Measurements from ENCODE around the gene AGAP1. TPM values are rescaled to one million over a fixed set of nuclear protein-coding genes. Genes with fewer than 3 reads are reported as not detected.

AGAP1 gene
- total RNA-seq, 2 donors from 2014 or later: 16.1 to 40.1 TPM

GRCh38 chr2:235779444-235779896 lies 285.6 kb downstream of the AGAP1 start:
- Histone ChIP-seq H3K27ac (no peak overlapping the region), H3K36me3 (no peaks in the 10 kb centered on the region), H3K27me3 (replicated peaks; ENCODE audit: insufficient read depth) (no peaks in the 10 kb centered on the region), H3K9me3 (no peaks in the 10 kb centered on the region), H3K4me1 (replicated peaks) (no peaks in the 10 kb centered on the region), H3K4me3 (no peak overlapping the region)
- DNase-seq (ENCODE audit: low spot score): peak; percentile 60
- intact Hi-C loops (cut with DNase I): loop anchor here (5.0 to 10.0 kb wide), 2 partner anchors 398 to 565 kb away; no protein-coding TSS in a partner anchor
- WGBS: 39% methylated on average over 8 of the region's 8 CpGs
- TF ChIP-seq POLR2A (IDR thresholded peaks at IDR 0.05) (no peak), POLR2AphosphoS5 (IDR thresholded peaks at IDR 0.05) (no peak), CTCF (IDR thresholded peaks at IDR 0.05) (peak; percentile 19 to 82 (median 76))

- TF ChIP-seq CTCF (IDR thresholded peaks at IDR 0.05) (no peak), POLR2AphosphoS5 (IDR thresholded peaks at IDR 0.05) (no peak), POLR2A (IDR thresholded peaks at IDR 0.05) (no peak)
- no peak overlapping the region for H3K27ac ChIP-seq
- H3K27me3 ChIP-seq (replicated peaks; ENCODE audit: insufficient read depth): no peaks in the 10 kb centered on the region
- H3K36me3 ChIP-seq: no peaks in the 10 kb centered on the region
- H3K4me3 ChIP-seq: no peak overlapping the region
- DNase-seq (ENCODE audit: low spot score): no peak
- WGBS: 72% methylated on average over 4 of the region's 4 CpGs
- no peaks in the 10 kb centered on the region for H3K9me3 ChIP-seq
- intact Hi-C loops (cut with DNase I): no loop called here
- no peaks in the 10 kb centered on the region for H3K4me1 ChIP-seq (replicated peaks)
Observed at GRCh38 chr2:235780401-235780800, 286.6 kb downstream of the AGAP1 start.

- Histone ChIP-seq H3K27me3 (replicated peaks; ENCODE audit: insufficient read depth) (no peaks in the 10 kb centered on the region), H3K9me3 (no peaks in the 10 kb centered on the region), H3K27ac (no peak overlapping the region), H3K4me3 (no peak overlapping the region), H3K4me1 (replicated peaks) (no peaks in the 10 kb centered on the region), H3K36me3 (no peaks in the 10 kb centered on the region)
- intact Hi-C loops (cut with DNase I): no loop called here
- DNase-seq (ENCODE audit: low spot score): no peak
- TF ChIP-seq CTCF (IDR thresholded peaks at IDR 0.05) (no peak), POLR2AphosphoS5 (IDR thresholded peaks at IDR 0.05) (no peak), POLR2A (IDR thresholded peaks at IDR 0.05) (no peak)
- 97% methylated on average over 6 of the region's 6 CpGs for WGBS
Observed at GRCh38 chr2:235781775-235782174, 287.9 kb downstream of the AGAP1 start.

- intact Hi-C loops (cut with DNase I): no loop called here
- DNase-seq (ENCODE audit: low spot score): no peak
- no peaks in the 10 kb centered on the region for H3K36me3 ChIP-seq
- no peak for TF ChIP-seq POLR2AphosphoS5 (IDR thresholded peaks at IDR 0.05)
- no peak for TF ChIP-seq CTCF (IDR thresholded peaks at IDR 0.05)
- TF ChIP-seq POLR2A (IDR thresholded peaks at IDR 0.05): no peak
- H3K27ac ChIP-seq: no peak overlapping the region
- WGBS: 94% methylated on average over 4 of the region's 4 CpGs
- H3K4me1 ChIP-seq (replicated peaks): no peaks in the 10 kb centered on the region
- no peak overlapping the region for H3K4me3 ChIP-seq
- no peaks in the 10 kb centered on the region for H3K9me3 ChIP-seq
- no peaks in the 10 kb centered on the region for H3K27me3 ChIP-seq (replicated peaks; ENCODE audit: insufficient read depth)
Observed at GRCh38 chr2:235784788-235785187, 290.9 kb downstream of the AGAP1 start.

- Histone ChIP-seq H3K27me3 (replicated peaks; ENCODE audit: insufficient read depth) (no peaks in the 10 kb centered on the region), H3K27ac (no peak overlapping the region), H3K9me3 (no peaks in the 10 kb centered on the region), H3K36me3 (no peaks in the 10 kb centered on the region), H3K4me1 (replicated peaks) (no peaks in the 10 kb centered on the region), H3K4me3 (no peak overlapping the region)
- intact Hi-C loops (cut with DNase I): no loop called here
- DNase-seq (ENCODE audit: low spot score): no peak
- WGBS: 71% methylated on average over 4 of the region's 4 CpGs
- TF ChIP-seq POLR2A (IDR thresholded peaks at IDR 0.05): no peak
- TF ChIP-seq POLR2AphosphoS5 (IDR thresholded peaks at IDR 0.05): no peak
- no peak for TF ChIP-seq CTCF (IDR thresholded peaks at IDR 0.05)
Observed at GRCh38 chr2:235789552-235789951, 295.7 kb downstream of the AGAP1 start.
